Ovary (tissue), 9 donors: Measurements from ENCODE around the gene DKK2. TPM values are rescaled to one million over a fixed set of nuclear protein-coding genes. Genes with fewer than 3 reads are reported as not detected.

Experiments used
- DNase-seq, 5 donors: peaks; one replicate each; pipeline ENCODE4 v3.0.0-alpha.2; 2019 to 2020
- H3K27ac ChIP-seq, 2 donors: fragments of 200-600 bp; one replicate each; pipeline versions ENCODE4 v1.5.1 to v1.8.0; 2019 to 2022
- H3K27me3 ChIP-seq: fragments of 200-600 bp; one replicate; pipeline ENCODE4 v1.8.0; 2022
- H3K36me3 ChIP-seq: fragments of 200-600 bp; sonication (generic); one replicate; pipeline ENCODE4 v1.5.1; 2019
- H3K4me1 ChIP-seq: one replicate; pipeline ENCODE4 v1.8.1; 2013; ENCODE audit warnings: mild to moderate bottlenecking, moderate library complexity; ENCODE audit not compliant: insufficient read depth
- H3K4me3 ChIP-seq: fragments of 200-600 bp; sonication (generic); one replicate; pipeline ENCODE4 v1.5.1; 2017
- H3K9me3 ChIP-seq, 2 donors: fragments of 200-600 bp in 1 of 2; sonication (generic) in 1 of 2; one replicate each; pipeline versions ENCODE4 v1.5.1 to v1.8.1; 2013 to 2019; ENCODE audit warnings: mild to moderate bottlenecking in 1 of 2, moderate library complexity in 1 of 2
- EP300 ChIP-seq: sonication (generic); formaldehyde crosslinking; IDR thresholded peaks from one replicate; pipeline ENCODE4 v1.6.1; 2017; ENCODE audit warnings: antibody characterized with exemption
- POLR2A ChIP-seq: fragments of 450-650 bp; IDR thresholded peaks from one replicate; pipeline ENCODE4 v1.6.1; 2017; ENCODE audit warnings: antibody characterized with exemption, mild to moderate bottlenecking, moderate library complexity
- WGBS, 3 donors: extraction: QIAGEN DNeasy Blood & Tissue Kit in 1 of 3; methylation state at CpG; one replicate each; pipeline versions ENCODE4 v1.1.5 to v1.1.7; 2013 to 2017; 5-methylcytosine and 5-hydroxymethylcytosine counted together
- intact Hi-C, 4 donors: fragments of 100-400 bp; cut with DNase I; formaldehyde crosslinking; loops; one replicate each; pipeline versions ENCODE4 v1.11.0 to v1.15.1; 2022 to 2023
- polyA plus RNA-seq, 2 donors: library from polyadenylated mRNA; stranded (reverse); fragments of 200-250 nt in 1 of 2; fragments of 350-450 nt in 1 of 2; fragmentation: Illumina TruSeq in 1 of 2; extraction: RNeasy Lipid Tissue Mini Kit (QIAGEN cat#74804) in 1 of 2; gene quantifications; one replicate each; pipeline ENCODE4 v1.2.3, GENCODE V29; 2013 to 2014
- total RNA-seq, 7 donors: library from RNA; depleted of rRNA in 2 of 7; stranded (reverse); fragments of >200 nt in 2 of 7; fragmentation: NEBNext Ultra II Directional in 3 of 7; extraction: Animal tissue kit (Norgen Biotek cat#: 25700) in 3 of 7; gene quantifications; one replicate each; pipeline versions ENCODE4 v1.1.0 to v1.2.4, GENCODE V29; 2016 to 2023
- TF ChIP-seq, protein P1 (sequence below), 3 donors: fragments of 450-650 bp in 2 of 3; fragments of 200-600 bp in 1 of 3; IDR thresholded peaks; one replicate each; pipeline versions ENCODE4 v1.5.1 to v1.8.0; 2016 to 2022; ENCODE audit warnings: antibody characterized with exemption in 3 of 3, mild to moderate bottlenecking in 1 of 3
- donor health status: DM: no; HTN: no; CAD: no; lungs with moderate emphysema.
- donor health status: DM: no; HTN: no; CAD: no.
- donor health status: Bipolar disorder and iron deficiency.
- donor health status: DM: yes; HTN: yes; CAD: no.
- donor health status: DM: no; HTN: no; CAD: no.
- donor health status: DM: yes; HTN: yes; CAD: no.

Gene DKK2
- total and polyA plus RNA-seq, 9 donors = 0.30 to 3.8 (median 0.62) TPM

DNA sequence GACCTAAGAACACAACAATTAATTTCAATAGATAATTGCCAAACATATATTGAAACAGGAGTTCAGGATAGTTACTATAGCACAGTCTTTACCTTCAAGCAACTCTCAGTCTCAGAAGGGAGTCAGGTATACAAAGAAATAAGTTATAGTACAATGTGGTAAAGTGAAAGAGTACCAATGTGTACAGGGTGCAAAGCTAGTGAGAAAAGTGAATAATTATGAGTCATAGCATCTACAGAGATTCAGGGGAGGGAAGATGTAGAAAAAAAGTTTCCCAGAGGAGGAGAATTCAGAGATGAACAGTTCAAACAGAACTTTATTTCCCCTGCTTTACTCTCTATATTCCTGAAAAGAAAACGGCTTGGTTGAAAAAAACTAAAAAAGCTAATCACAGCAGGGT lies 22.7 kb upstream of the DKK2 start:
- no peak overlapping the region for H3K4me3 ChIP-seq
- intact Hi-C loops = no loop called here
- H3K4me1 ChIP-seq = no peaks in the 10 kb centered on the region
- WGBS, 3 donors = 27 to 44% (median 28%) methylated on average over 1 of the region's 1 CpG
- no peaks in the 10 kb centered on the region for H3K36me3 ChIP-seq
- DNase-seq = no peak
- H3K27ac ChIP-seq = no peak overlapping the region
- H3K27me3 ChIP-seq = no peaks in the 10 kb centered on the region
- H3K9me3 ChIP-seq = no peaks in the 10 kb centered on the region
- TF ChIP-seq EP300 (no peak), POLR2A (no peak)
- TF ChIP-seq, protein P1, sequence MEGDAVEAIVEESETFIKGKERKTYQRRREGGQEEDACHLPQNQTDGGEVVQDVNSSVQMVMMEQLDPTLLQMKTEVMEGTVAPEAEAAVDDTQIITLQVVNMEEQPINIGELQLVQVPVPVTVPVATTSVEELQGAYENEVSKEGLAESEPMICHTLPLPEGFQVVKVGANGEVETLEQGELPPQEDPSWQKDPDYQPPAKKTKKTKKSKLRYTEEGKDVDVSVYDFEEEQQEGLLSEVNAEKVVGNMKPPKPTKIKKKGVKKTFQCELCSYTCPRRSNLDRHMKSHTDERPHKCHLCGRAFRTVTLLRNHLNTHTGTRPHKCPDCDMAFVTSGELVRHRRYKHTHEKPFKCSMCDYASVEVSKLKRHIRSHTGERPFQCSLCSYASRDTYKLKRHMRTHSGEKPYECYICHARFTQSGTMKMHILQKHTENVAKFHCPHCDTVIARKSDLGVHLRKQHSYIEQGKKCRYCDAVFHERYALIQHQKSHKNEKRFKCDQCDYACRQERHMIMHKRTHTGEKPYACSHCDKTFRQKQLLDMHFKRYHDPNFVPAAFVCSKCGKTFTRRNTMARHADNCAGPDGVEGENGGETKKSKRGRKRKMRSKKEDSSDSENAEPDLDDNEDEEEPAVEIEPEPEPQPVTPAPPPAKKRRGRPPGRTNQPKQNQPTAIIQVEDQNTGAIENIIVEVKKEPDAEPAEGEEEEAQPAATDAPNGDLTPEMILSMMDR (IDR thresholded peaks at IDR 0.05) = no peak

DNA sequence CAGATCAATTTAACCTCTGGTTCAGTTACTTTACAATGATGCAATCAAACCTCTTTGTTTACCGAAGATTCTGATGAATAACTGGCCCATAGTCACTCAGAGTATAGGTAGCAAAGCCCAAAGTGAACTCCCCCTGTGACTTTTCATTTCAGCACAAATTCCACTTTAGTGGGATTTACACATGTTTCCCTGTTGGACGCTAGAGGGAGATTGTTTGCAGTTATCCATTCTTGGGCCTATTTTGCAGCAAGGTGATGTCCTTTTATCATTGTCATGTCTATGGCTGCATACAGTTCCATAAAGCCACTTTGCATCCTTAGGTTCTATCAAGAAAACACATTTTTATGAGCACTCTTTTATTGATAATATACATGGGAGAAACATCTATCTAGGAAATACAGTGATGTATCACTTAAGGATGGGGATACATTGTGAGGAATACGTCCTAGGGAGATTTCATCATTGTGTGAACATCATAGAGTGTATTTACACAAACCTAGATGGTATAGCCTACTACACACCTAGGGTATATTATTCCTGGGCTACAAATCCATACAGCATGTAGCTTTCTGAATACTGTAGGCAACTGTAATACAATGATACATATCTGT lies 14.5 kb upstream of the DKK2 start:
- 57 to 61% (median 58%) methylated on average over 3 of the region's 3 CpGs for WGBS, 3 donors
- Histone ChIP-seq H3K27ac (no peak overlapping the region), H3K9me3 (no peaks in the 10 kb centered on the region), H3K4me1 (no peaks in the 10 kb centered on the region), H3K27me3 (no peaks in the 10 kb centered on the region), H3K4me3 (no peak overlapping the region), H3K36me3 (no peaks in the 10 kb centered on the region)
- intact Hi-C loops = no loop called here
- TF ChIP-seq, protein P1 (IDR thresholded peaks at IDR 0.05) = no peak
- no peak for DNase-seq

DNA sequence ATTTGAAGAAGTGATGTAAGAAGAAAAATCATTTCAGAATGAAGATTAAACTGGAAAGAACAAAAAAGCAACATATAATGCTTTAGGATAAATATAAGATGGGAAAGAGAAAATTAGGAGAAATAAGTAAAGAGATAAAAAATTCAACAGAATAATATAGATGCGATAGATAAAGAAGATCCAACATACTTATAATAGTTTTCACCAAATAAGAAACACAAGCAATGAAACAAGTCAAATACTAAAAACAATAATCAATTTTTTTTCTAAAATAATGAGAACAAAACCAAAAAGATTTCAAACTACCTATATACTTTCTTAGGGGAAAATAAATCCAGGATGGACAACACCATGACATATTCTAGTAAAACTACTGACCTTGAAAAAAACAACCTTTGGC lies 10.1 kb upstream of the DKK2 start:
- Histone ChIP-seq H3K36me3 (no peaks in the 10 kb centered on the region), H3K4me3 (no peak overlapping the region), H3K27ac (no peak overlapping the region), H3K4me1 (no peaks in the 10 kb centered on the region), H3K27me3 (no peaks in the 10 kb centered on the region), H3K9me3 (no peaks in the 10 kb centered on the region)
- intact Hi-C loops = no loop called here
- TF ChIP-seq, protein P1 (IDR thresholded peaks at IDR 0.05) = no peak
- TF ChIP-seq POLR2A (no peak), EP300 (no peak)
- 95 to 97% (median 96%) methylated on average over 1 of the region's 1 CpG for WGBS, 3 donors
- DNase-seq = no peak

DNA sequence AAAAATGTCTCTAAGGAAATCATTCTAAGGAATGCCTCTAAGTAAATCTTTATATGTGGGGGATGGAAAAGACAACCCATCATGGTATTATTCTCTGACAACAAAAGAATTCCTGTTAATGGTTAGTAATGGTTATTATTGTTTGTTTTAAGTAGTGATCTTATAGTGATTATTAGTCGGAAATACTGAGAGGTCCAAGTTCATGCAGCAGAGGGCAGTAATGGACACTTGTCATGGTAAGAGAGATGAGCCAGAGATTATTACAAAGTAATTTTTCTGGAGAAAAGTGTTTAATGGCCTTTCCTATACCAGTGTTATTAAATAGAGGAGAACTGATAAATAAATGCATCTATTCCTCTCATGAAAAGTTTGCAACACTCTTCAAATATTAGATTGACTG lies 8.1 kb upstream of the DKK2 start:
- no peak for DNase-seq
- H3K27ac ChIP-seq = no peak overlapping the region
- intact Hi-C loops = no loop called here
- H3K4me1 ChIP-seq = no peaks in the 10 kb centered on the region
- H3K36me3 ChIP-seq = no peaks in the 10 kb centered on the region
- no peak overlapping the region for H3K4me3 ChIP-seq
- TF ChIP-seq, protein P1 (IDR thresholded peaks at IDR 0.05) = no peak
- H3K27me3 ChIP-seq = no peaks in the 10 kb centered on the region
- 45 to 50% (median 47%) methylated on average over 1 of the region's 1 CpG for WGBS, 3 donors
- no peaks in the 10 kb centered on the region for H3K9me3 ChIP-seq
